Adipose tissue (tissue), 3 donors: Measurements from ENCODE around the gene ZFR2. TPM values are rescaled to one million over a fixed set of nuclear protein-coding genes. Genes with fewer than 3 reads are reported as not detected.

Experiments used
- polyA plus RNA-seq, 3 donors: library from polyadenylated mRNA; stranded (reverse); fragments of 200-250 nt; gene quantifications; one replicate each; pipeline ENCODE4 v1.2.3, GENCODE V29; 2013
- donor health status: healthy with polysubstance abuse.
- donor health status: Bipolar disorder and iron deficiency.
- donor health status: healthy.

ZFR2 gene
- polyA plus RNA-seq, 3 donors: 0.03 to 0.23 TPM; not detected in 1

Other genes with a start within 250 kb of the ZFR2 start
- 10 to 100 TPM; 11.6 to 16.5 (median 12.1) TPM for gene CACTIN, start 242.2 kb downstream of the ZFR2 start, polyA plus RNA-seq
- gene PIP5K1C, start 168.6 kb downstream of the ZFR2 start, polyA plus RNA-seq: 10 to 100 TPM in 2 of 3 donors, 1 to 10 TPM in 1; 8.7 to 18.7 (median 18.0) TPM
- 1 to 10 TPM in 2 of 3 donors, under 1 TPM in 1; 0.45 to 7.4 (median 4.2) TPM for gene TJP3, start 160.7 kb downstream of the ZFR2 start, polyA plus RNA-seq
- 10 to 100 TPM in 2 of 3 donors, 1 to 10 TPM in 1; 9.1 to 14.7 (median 10.3) TPM for gene APBA3, start 107.3 kb downstream of the ZFR2 start, polyA plus RNA-seq
- 100 to 1,000 TPM in 2 of 3 donors, 10 to 100 TPM in 1; 89.4 to 128 (median 114) TPM for gene MRPL54, start 106.4 kb downstream of the ZFR2 start, polyA plus RNA-seq
- not detected for gene RAX2, start 96.8 kb downstream of the ZFR2 start, polyA plus RNA-seq
- 1 to 10 TPM in 2 of 3 donors, under 1 TPM in 1; 1.00 to 2.6 (median 2.0) TPM for gene MATK, start 82.7 kb downstream of the ZFR2 start, polyA plus RNA-seq
- gene ATCAY, start 11.6 kb upstream of the ZFR2 start, polyA plus RNA-seq: under 1 TPM in 1 of 3 donors, not detected in 2; 0.10 TPM
- 1 to 10 TPM in 2 of 3 donors, under 1 TPM in 1; 0.15 to 2.9 (median 1.1) TPM for gene NMRK2, start 64.0 kb upstream of the ZFR2 start, polyA plus RNA-seq
- gene DAPK3, start 102.1 kb upstream of the ZFR2 start, polyA plus RNA-seq: 10 to 100 TPM; 46.4 to 78.1 (median 61.3) TPM
- 1,000 to 10,000 TPM; 1,566 to 2,151 (median 1,831) TPM for gene EEF2, start 116.4 kb upstream of the ZFR2 start, polyA plus RNA-seq
- 10 to 100 TPM in 2 of 3 donors, 1 to 10 TPM in 1; 9.0 to 13.3 (median 10.9) TPM for gene PIAS4, start 138.7 kb upstream of the ZFR2 start, polyA plus RNA-seq
- 10 to 100 TPM in 2 of 3 donors, 1 to 10 TPM in 1; 7.4 to 21.9 (median 10.8) TPM for gene ZBTB7A, start 197.9 kb upstream of the ZFR2 start, polyA plus RNA-seq